A549 treated with CpdA at 1 μM for 4 hours (cell line): Measurements from ENCODE around the gene SPDYA. TPM values are rescaled to one million over a fixed set of nuclear protein-coding genes. Genes with fewer than 3 reads are reported as not detected.

Experiments
- total RNA-seq: library from RNA; stranded (reverse); fragments of 200-300 nt; extraction: Qiagen RNA extraction; gene quantifications from 5 replicates; pipeline ENCODE4 v1.2.3, GENCODE V29; 2022; ENCODE audit warnings: low read depth

The SPDYA gene
- total RNA-seq, result 0.18 to 0.26 TPM (median 0.24 TPM) in 4 of 5 replicates, not detected in the other

GRCh38 chr2:28810384-28811285 lies at the start of gene SPDYA:
TSS of gene SPDYA (plus strand) at chr2:28810834. CDS start at chr2:28816015, 5,181 bp downstream.

GRCh38 chr2:28870146-28870891 lies 59.7 kb downstream of the SPDYA start, which contains the start of gene TRMT61B:
TSS of gene TRMT61B (minus strand) at chr2:28870309. CDS start at chr2:28870277, 32 bp downstream.

DNA sequence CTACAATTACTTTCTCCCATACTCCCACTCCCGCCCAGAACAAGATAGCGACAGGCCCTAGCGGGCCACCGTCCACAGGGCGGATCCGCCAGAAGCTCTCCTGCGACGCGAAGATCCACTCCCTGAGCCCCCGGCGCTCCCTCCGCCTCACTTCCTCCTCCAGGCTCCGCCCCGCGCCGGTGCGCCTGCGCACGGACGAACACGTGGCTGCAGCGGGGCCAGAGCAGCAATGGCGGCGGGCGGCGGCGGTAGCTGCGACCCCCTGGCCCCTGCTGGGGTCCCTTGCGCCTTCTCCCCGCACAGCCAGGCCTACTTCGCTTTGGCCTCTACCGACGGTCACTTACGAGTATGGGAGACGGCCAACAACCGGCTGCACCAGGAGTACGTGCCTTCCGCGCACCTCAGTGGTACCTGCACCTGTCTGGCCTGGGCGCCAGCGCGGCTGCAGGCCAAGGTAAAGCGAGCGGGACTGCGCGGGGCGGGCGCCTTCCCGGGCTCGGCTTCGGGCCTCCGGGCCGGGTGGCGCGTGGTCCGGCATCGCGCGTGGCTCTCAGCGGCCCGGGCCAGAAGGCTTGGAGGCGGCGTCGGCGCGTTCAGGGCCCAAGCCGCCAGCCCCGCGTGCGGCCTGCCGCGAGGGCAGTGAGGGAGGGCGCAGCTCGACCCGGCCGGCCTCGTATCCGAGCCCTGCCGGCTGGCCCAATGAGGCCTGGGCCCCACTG lies 84.0 kb downstream of the SPDYA start, which contains the start of gene WDR43:
WDR43 (plus strand) TSS at position 198 of the 719 bp plus-strand sequence; CDS start at position 230, 32 bp downstream.

Other genes with a start within 250 kb of the SPDYA start
- 104 to 119 TPM (median 112 TPM) in 5 replicates for gene PPP1CB, start 59.0 kb upstream of the SPDYA start, total RNA-seq
- 17.1 to 18.8 TPM (median 17.5 TPM) in 5 replicates for gene TRMT61B, start 59.5 kb downstream of the SPDYA start, total RNA-seq
- 78.7 to 102 TPM (median 80.2 TPM) in 5 replicates for gene WDR43, start 83.8 kb downstream of the SPDYA start, total RNA-seq
- 0.06 to 0.31 TPM (median 0.13 TPM) in 4 of 5 replicates, not detected in the other for gene TOGARAM2, start 170.5 kb downstream of the SPDYA start, total RNA-seq